Measurements from ENCODE around the gene DHRS12.

DHRS12 gene

GRCh38 chr13:51783428-51784094 lies 20.4 kb downstream of the DHRS12 start:
- no peak for DNase-seq (ENCODE audit: low spot score)

GRCh38 chr13:51782026-51782710 lies 21.8 kb downstream of the DHRS12 start:
- no peak for DNase-seq (ENCODE audit: low spot score)

GRCh38 chr13:51781246-51782022 lies 22.5 kb downstream of the DHRS12 start:
- no peak for DNase-seq (ENCODE audit: low spot score)

- no peak for DNase-seq (ENCODE audit: low spot score)
These were observed 23.9 kb downstream of the DHRS12 start for GRCh38 chr13:51780099-51780498.

- DNase-seq (ENCODE audit: low spot score), result no peak
These were observed 25.6 kb downstream of the DHRS12 start for GRCh38 chr13:51778392-51778791.

GRCh38 chr13:51777921-51778320 lies 26.0 kb downstream of the DHRS12 start:
- DNase-seq (ENCODE audit: low spot score), result no peak

- no peak for DNase-seq (ENCODE audit: low spot score)
These were observed 27.8 kb downstream of the DHRS12 start for GRCh38 chr13:51776179-51776578.

- no peak for DNase-seq (ENCODE audit: low spot score)
These were observed 30.4 kb downstream of the DHRS12 start for GRCh38 chr13:51773515-51773914.

- no peak for DNase-seq (ENCODE audit: low spot score)
These were observed 31.2 kb downstream of the DHRS12 start for GRCh38 chr13:51772781-51773180.

GRCh38 chr13:51772105-51772455 lies 31.9 kb downstream of the DHRS12 start:
- DNase-seq (ENCODE audit: low spot score), result no peak

- DNase-seq (ENCODE audit: low spot score), result no peak
These were observed 32.4 kb downstream of the DHRS12 start for GRCh38 chr13:51771418-51772104.

- DNase-seq (ENCODE audit: low spot score), result no peak
These were observed 33.1 kb downstream of the DHRS12 start for GRCh38 chr13:51770681-51771417.

- DNase-seq (ENCODE audit: low spot score), result no peak
These were observed 33.8 kb downstream of the DHRS12 start for GRCh38 chr13:51770160-51770559.

GRCh38 chr13:51769455-51770127 lies 34.4 kb downstream of the DHRS12 start:
- no peak for DNase-seq (ENCODE audit: low spot score)

GRCh38 chr13:51768976-51769375 lies 35.0 kb downstream of the DHRS12 start:
- no peak for DNase-seq (ENCODE audit: low spot score)

GRCh38 chr13:51768378-51768921 lies 35.5 kb downstream of the DHRS12 start:
- no peak for DNase-seq (ENCODE audit: low spot score)

- DNase-seq (ENCODE audit: low spot score), result no peak
These were observed 36.9 kb downstream of the DHRS12 start for GRCh38 chr13:51767100-51767499.

GRCh38 chr13:51765142-51765515 lies 38.8 kb downstream of the DHRS12 start:
- DNase-seq (ENCODE audit: low spot score), result no peak

- no peak for DNase-seq (ENCODE audit: low spot score)
These were observed 39.5 kb downstream of the DHRS12 start for GRCh38 chr13:51764184-51765141.

All from SK-N-DZ (cell line).